ENCODE results near the gene CLASP1. TPM values are rescaled to one million over a fixed set of nuclear protein-coding genes. Genes with fewer than 3 reads are reported as not detected.
A peak's percentile ranks its signal among the peaks of the same experiment; 100 is the strongest.
"Not testable (repeated sequence)": the region's sequence is repeated elsewhere in the genome, so short reads cannot be mapped to it uniquely, and the experiment has no call there.

CLASP1 gene
- total RNA-seq, 1 donor from 2014 or later, result 58.3 TPM

DNA sequence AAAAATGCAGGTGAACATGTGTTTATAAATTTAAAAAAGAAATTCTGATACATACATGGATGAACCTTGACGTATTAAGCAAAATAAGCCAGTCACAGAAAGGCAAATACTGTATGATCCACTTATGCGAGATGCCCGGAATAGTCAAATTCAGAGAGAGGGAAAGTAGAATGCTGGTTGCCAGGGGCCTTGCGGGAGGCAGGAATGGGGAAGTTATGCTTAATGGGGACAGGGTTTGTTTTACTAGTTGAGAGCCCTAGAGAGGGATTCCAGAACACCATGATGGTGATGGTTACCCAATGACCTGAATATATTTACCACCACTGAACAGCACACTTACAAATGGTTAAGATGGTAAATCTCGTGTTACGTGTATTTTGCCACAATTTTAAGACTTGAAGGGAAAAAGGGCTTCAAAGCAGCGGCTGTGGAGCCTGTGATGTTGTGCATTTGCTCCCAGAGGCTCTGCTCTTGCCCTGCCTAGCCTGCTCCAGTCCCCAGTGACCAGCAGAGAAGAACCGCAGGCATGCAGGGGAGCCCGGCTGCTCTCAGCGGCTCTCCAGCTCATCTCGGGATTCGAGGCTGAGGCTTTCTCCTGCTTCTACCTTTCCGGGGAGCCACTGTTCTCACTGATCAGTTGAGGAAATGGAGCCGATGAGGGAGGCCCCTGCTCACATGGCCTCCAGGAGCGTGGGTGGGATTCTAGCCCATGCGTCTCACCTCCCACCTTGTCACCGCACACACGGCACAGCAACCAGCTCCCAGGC lies 312.6 kb downstream of the CLASP1 start:
- ATAC-seq (ENCODE audit: poor library complexity), result no peak
- intact Hi-C loops (cut with DNase I), result no loop called here
- no peak for DNase-seq

DNA sequence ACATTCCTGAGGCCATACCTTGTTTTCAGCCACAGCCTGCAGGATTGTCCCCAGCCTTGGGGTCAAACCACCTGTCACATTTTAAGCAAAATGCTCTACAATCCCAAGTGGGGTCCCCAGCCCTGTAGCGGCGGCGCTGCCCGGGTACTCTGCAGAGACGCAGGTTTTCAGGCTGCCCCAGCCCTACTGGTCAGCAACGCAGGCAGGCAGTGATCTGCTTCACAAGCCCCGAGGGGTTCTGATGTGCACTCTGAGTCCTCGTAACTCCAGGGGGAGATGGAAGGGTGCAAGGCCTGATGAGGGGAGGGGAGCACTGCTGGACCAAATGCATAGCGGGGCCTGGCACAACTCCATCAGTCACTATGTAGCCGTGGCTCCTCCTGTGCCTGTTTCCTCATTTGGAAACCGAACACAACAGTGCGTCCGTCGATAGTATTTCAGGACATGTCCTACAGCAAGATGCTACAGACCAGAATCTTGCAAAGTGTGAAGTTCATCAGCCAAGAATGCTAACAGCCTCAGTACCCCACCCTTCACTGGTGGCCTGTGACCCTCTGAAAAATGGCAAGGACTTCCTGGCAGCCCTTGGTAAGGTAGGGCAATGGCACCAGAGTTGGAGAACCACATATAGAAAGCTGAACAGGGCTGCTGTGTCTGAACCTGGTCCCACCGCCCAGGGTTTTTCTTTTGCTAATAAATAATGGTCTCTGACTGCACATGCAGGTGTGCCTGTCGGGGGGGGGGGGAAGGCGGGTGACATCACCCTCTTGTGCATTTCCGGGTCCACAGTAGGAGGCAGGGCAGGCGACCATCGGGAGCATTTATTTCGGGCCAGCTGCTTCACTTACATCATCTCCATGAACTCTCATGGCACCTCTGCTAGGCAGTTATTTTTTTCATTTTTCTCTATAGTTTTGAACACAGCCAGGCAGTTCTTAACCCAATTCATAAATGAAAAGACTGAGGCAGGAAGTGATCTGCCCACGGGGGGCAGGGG lies 313.7 kb downstream of the CLASP1 start:
- DNase-seq (no peak), ATAC-seq (ENCODE audit: poor library complexity) (no peak)
- intact Hi-C loops (cut with DNase I), result no loop called here

DNA sequence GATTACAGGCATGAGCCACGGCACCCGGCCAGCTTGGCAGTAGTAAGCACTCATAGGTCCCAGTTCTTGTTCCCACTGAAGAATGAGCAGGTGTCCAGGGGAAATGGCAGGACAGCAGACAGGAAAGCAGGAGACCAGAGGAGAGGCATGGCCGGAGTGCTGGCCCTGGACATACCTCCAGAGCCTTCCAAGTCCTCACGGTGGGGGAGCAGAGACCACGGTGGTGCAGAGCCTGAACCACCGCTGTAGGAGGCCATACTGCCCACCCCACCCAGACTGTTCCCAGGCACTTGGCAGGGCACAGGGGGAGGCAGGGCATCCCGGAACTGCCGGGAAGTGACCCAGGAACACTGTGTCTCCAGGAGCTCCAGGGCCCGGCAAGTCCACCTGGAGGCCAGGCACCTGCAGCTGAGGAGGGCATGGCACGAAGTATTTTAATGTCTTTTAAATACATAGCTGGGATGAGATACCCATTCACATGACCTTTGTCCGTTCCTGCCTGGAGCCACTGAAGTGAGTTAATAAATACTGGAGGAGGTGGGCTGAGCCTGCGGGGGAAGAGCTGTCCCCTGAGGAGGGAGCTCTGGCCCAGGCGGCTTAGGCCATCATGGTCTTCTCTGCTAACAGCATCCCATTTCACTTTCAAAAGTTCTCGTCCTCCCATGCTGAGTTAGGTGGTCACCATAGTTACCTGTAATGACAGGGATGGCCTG lies 314.5 kb downstream of the CLASP1 start:
- DNase-seq (no peak), ATAC-seq (ENCODE audit: poor library complexity) (peak; percentile 15)
- intact Hi-C loops (cut with DNase I), result no loop called here

DNA sequence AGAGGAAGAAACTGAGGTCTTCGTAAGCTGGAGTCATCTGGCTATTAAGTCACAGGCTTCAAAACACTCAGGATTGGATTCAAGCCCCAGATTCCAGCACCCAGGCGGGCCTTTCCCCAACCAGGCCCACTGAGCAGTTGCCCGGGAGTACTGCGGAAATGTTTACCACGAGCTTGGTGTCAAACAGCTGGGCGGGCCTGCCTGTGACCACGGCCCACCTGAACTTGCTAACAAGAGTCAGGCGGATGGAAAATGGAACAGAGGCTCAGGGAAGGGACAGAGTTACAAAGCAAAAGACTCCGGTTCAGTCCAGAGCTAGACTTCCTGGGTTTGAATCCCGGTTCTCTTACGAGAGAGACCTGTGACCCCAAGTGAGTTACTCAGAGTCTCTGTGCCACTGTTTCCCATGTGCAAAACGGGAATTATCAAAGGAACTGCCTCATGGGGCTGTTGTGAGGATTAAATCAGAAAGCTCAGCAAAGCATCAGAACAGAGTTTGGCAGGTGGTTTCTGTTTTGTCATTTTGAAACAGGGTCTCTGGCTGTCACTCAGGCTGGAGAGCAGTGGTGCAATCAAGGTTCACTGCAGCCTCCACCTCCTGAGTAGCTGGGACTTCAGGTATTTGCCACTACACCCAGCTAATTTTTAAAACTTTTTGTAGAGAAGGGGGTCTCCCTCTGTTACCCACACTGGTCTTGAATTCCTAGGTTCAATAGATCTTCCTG lies 315.3 kb downstream of the CLASP1 start:
- DNase-seq, result no peak
- no peak for ATAC-seq (ENCODE audit: poor library complexity)
- intact Hi-C loops (cut with DNase I), result no loop called here

DNA sequence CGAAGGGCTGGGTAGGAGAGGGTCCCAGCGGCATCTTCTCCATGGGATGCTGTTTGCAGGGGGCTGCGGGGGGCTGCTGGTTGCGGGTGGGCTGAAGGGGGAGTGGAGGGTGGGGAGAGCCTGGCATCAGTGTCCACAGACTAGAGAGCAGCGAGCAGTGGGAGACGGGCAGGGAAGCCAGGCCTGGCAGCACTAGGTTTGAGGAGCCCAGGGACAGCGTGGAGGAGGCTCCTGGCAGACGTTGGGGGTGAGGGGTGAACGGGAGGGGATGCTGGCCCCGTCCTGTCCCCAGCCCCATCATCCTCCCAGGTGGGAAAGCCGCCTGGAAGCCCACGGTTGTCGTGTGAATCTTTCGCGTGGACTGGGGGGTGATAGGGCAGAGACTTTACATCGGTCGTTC lies 316.0 kb downstream of the CLASP1 start:
- intact Hi-C loops (cut with DNase I), result no loop called here
- DNase-seq, result no peak
- no peak for ATAC-seq (ENCODE audit: poor library complexity)

DNA sequence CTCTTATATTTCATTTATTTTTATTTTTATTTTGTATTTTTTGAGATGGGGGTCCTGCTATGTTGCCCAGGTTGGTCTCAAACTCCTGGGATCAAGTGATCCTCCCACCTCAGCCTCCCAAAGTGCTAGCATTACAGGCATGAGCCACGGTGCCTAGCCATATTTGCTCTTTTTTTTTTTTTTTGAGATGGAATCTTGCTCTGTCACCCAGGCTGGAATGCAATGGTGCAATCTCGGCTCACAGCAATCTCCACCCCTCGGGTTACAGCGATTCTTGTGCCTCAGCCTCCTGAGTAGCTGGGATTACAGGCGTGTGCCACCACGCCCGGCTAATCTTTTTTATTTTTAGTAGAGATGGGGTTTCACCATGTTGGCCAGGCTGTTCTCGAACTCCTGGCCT lies 317.9 kb downstream of the CLASP1 start:
- ATAC-seq (ENCODE audit: poor library complexity); DNase-seq; intact Hi-C loops (cut with DNase I): not testable (repeated sequence)

DNA sequence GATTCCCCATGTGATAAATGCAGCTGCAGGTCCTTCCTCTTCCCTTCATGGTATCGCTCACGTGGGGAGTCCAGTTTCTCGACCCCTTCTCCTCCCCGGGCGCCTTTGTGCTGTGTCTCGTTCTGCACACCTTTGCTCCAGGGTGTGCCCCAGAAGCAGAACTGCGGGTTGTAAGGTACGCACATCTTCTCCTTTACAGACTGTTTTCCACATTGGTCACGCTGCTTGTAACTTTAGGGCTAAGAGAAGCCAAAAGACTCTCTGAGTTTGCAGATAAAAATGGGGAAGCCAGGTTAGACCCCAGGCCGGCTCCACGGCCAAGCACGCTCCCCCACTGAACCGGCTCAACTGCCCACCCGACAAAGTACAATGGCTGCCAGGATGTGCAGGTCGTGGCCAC lies 318.3 kb downstream of the CLASP1 start:
- ATAC-seq (ENCODE audit: poor library complexity), result no peak

DNA sequence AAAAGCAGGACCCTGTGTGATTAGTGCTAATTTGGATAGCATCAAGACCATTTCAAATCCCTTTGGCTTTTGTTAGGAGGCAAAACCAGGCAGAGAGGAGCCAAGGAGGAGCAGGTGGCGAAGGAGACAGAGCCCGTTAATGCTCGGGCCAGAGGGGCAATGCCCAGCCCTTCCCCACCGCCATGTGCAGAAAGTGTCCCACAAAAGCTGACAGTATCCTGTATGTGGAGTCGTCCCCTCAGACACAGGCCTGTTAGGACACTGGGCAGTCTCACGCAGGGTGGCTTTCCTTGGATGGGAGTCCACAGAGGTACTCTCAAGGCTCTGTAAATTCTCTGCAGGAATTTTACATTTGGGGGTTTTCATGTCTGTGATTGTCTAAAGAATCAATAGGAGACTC lies 319.5 kb downstream of the CLASP1 start:
- ATAC-seq (ENCODE audit: poor library complexity) (no peak), DNase-seq (no peak)
- intact Hi-C loops (cut with DNase I), result no loop called here

More for the DNA sequence above, 318.3 kb downstream of the CLASP1 start:
- no peak for DNase-seq
- intact Hi-C loops (cut with DNase I), result no loop called here

DNA sequence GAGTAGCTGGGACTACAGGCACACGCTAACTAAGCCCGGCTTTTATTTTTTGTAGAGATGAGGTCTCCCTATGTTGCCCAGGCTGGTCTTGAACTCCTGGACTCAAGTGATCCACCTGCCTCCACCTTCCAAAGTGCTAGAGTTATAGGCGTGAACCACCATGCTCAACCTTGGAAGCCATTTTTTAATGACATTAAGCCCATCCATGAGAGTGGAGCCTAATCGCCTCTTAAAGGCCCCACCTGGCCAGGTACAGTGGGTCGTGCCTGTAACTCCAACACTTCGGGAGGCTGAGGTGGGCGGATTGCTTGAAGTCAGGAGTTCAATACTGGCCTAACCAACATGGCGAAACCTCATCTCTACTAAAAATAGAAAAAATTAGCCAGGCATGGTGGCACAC lies 322.6 kb downstream of the CLASP1 start:
- no peak for ATAC-seq (ENCODE audit: poor library complexity)
- intact Hi-C loops (cut with DNase I), result no loop called here

DNA sequence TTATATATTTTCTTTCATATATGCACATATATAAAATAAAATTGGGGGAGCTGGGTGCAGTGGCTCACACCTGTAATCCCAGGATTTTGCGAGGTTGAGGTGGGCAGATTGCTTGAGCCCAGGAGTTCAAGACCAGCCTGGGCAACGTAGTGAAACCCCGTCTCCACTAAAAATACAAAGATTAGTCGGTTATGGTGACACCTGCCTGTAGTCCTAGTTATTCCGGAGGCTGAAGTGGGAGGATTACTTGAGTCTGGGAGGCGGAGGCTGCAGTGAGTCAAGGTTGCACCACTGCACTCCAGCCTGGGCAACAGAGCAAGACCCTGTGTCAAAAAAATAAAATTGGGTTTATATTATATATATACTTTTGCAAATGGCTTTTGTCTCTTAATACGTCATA lies 324.7 kb downstream of the CLASP1 start:
- intact Hi-C loops (cut with DNase I), result no loop called here
- ATAC-seq (ENCODE audit: poor library complexity), result no peak
- no peak for DNase-seq

More for the DNA sequence above, 322.6 kb downstream of the CLASP1 start:
- DNase-seq, result no peak

DNA sequence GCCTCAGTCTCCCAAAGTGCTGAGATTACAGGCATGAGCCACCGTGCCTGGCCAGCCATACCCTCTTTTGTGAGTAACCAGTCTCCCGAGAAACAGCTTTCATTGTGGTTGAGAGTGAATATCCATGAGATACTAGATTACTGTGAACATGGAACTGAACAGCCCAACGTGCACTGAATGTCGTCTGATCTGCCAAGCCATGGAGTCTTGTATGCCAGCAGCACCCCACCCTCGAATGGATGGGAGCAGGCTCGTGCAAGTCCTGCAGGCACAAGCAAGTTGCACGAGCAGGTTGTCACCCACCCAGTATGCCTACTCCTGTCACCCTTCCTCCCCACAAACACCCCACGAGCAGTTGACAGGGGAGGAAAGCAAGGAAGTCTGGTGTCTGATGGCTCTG lies 327.8 kb downstream of the CLASP1 start:
- no peak for ATAC-seq (ENCODE audit: poor library complexity)
- intact Hi-C loops (cut with DNase I), result no loop called here
- no peak for DNase-seq

DNA sequence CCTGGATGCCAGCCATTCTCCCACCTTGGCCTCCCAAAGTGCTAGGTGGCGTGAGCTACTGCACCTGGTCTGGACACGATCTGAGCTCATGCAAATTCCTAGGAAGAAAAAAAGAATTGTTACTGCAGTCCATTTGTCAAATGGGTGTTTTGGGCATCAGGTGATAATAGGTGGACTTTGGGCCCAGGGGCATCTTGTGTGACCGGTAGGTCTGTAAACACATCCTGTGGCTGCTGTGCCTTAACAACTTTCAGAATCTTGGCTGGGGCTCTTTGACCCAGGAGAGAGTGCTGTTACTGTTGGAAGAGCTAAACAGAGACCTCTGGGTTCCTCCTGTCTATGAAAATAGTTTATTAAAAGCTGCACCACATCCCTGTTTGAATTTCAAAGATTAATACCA lies 329.3 kb downstream of the CLASP1 start:
- ATAC-seq (ENCODE audit: poor library complexity) (no peak), DNase-seq (no peak)
- intact Hi-C loops (cut with DNase I), result no loop called here

DNA sequence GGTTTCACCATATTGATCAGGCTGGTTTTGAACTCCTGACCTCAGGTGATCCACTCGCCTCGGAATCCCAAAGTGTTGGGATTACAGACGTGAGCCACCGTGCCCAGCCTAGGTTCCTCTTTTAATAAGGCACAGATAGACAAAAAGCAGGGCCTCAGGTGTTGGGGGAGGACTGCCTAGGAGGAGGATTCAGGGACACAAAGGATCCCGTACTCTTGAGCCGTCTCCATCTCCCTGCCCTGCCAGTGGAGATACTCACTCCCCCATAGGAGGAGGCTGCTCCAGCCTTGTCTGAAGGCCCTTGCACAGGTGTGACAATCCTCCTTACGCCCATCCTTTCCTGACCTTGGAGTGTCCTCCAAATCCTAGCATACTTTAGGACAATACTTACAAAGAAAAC lies 332.3 kb downstream of the CLASP1 start:
- DNase-seq (no peak), ATAC-seq (ENCODE audit: poor library complexity) (no peak)
- intact Hi-C loops (cut with DNase I), result no loop called here

DNA sequence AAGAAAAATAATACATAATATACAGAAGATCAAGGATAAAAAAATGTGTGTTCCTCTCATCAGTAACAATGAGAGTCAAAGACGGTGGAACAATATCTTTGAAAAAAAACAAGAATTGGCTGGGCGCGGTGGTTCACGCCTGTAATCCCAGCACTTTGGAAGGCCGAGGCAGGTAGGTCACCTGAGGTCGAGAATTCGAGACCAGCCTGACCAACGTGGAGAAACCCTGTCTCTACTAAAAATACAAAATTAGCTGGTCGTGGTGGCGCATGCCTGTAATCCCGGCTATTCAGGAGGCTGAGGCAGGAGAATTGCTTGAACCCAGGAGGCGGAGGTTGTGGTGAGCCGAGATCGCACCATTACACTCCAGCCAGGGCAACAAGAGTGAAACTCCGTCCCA lies 335.6 kb downstream of the CLASP1 start:
- ATAC-seq (ENCODE audit: poor library complexity); intact Hi-C loops (cut with DNase I); DNase-seq: not testable (repeated sequence)

DNA sequence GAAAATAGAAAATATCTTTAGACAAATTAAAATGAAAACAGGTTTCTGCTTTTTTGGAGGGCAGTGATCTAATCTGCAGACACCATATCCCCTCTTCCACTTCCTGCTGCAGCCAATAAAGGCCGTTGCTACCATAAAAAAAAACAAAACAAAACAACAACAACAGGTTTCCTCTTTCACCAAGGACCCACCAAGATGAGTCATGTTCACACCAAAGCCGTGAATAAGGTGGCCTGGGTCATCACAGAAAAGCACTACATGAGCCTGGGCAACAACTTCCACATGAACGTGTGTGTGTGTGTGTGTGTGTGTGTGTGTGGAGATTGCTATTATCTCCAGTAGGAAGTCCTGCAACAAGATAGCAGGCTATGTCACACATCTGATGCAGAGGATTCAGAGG lies 339.5 kb downstream of the CLASP1 start:
- ATAC-seq (ENCODE audit: poor library complexity) (no peak), DNase-seq (no peak)
- intact Hi-C loops (cut with DNase I), result no loop called here

DNA sequence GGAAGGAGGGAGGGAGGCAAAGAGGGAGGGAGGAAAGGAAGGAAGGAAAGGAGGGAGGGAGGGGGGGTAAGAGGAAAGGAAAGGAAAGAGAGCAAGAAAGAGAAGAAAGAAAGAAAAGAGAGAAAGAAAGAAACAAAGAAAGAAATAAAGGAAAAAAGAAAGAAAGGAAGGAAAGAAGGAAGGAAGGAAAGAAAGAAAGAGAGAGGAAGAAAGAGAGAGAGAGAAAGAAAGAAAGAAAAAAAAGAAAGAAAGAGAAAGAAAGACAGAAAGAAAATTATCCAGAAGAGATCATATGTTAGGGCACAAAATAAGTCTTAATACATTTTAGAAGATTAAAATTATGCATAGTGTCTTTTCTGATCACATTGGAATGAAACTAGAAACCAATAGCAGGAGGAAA lies 339.9 kb downstream of the CLASP1 start:
- intact Hi-C loops (cut with DNase I), result no loop called here
- DNase-seq (no peak), ATAC-seq (ENCODE audit: poor library complexity) (no peak)

DNA sequence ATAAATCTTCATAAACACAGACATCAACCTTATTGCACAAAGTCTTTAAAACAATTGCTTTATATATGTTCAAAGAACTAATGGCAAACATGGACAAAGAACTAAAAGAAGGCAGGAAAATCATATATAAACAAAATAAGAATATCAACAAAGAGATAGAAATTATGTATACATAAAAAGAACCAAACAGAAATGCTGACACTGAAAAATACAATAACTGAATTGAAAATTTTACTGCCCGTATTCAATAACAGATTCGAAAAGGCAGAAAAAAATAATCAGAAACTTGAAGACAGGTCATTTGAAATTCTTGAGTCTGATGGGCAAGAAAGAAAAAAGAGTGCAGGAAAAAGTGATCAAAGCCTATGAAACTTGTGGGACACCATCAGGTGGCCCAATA lies 342.2 kb downstream of the CLASP1 start:
- intact Hi-C loops (cut with DNase I), result no loop called here
- no peak for ATAC-seq (ENCODE audit: poor library complexity)
- DNase-seq, result no peak

DNA sequence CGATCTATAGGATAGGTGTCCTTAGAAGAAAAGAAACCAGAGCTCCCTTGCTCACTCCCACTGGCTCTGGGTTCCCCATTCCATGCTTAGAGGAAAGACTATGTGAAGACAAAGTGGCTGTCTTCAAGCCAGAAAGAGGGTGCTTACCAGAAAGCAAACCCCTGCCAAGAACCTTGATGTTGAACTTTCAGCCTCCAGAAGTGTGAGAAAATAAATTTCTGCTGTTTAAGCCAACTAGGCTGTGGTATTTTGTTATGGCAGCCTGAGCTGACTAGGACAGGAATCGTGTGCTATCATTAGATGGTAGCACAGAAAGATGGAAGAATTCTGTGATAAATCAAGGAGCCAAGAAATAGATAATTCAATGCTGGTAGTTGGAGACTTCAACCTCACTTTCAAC lies 344.3 kb downstream of the CLASP1 start:
- no peak for ATAC-seq (ENCODE audit: poor library complexity)
- DNase-seq, result no peak
- intact Hi-C loops (cut with DNase I), result no loop called here

Measured in Right ventricle myocardium superior (tissue), 1 donor.